Glomerular visceral epithelial cell (primary cell): ENCODE measurements around the gene CAMTA2.
"Not testable (repeated sequence)": the region's sequence is repeated elsewhere in the genome, so short reads cannot be mapped to it uniquely, and the experiment has no call there.

ENCODE experiments used
- DNase-seq: peaks from one replicate; pipeline ENCODE4 v3.0.0-alpha.2; 2016; ENCODE audit errors: extremely low spot score

Gene CAMTA2

GRCh38 chr17:4934173-4934979 lies 53.1 kb downstream of the CAMTA2 start:
- DNase-seq, result peak; percentile 88

GRCh38 chr17:4933646-4934045 lies 53.8 kb downstream of the CAMTA2 start:
- DNase-seq, result no peak

- DNase-seq, result no peak
These were observed 54.7 kb downstream of the CAMTA2 start for GRCh38 chr17:4932756-4933155.

- DNase-seq, result no peak
These were observed 55.5 kb downstream of the CAMTA2 start, which contains the start of gene GP1BA for GRCh38 chr17:4931963-4932362. Gene GP1BA (plus strand): TSS chr17:4932277. CDS start chr17:4932605, 328 bp downstream.

- DNase-seq, result no peak
These were observed 58.6 kb downstream of the CAMTA2 start for GRCh38 chr17:4928881-4929280.

GRCh38 chr17:4926577-4927335 lies 60.7 kb downstream of the CAMTA2 start:
- DNase-seq, result not testable (repeated sequence)

GRCh38 chr17:4921320-4921719 lies 66.2 kb downstream of the CAMTA2 start:
- DNase-seq, result no peak

- no peak for DNase-seq
These were observed 67.0 kb downstream of the CAMTA2 start for GRCh38 chr17:4920351-4921048.

- DNase-seq, result no peak
These were observed 67.9 kb downstream of the CAMTA2 start for GRCh38 chr17:4919511-4920047.
